Measurements from ENCODE around the gene ATG101. TPM values are rescaled to one million over a fixed set of nuclear protein-coding genes. Genes with fewer than 3 reads are reported as not detected.

The ATG101 gene
- total RNA-seq, 4 donors from 2014 or later = 39.5 to 76.1 (median 56.5) TPM

GRCh38 chr12:52049286-52049685 lies 20.5 kb upstream of the ATG101 start:
- TF ChIP-seq POLR2A (IDR thresholded peaks at IDR 0.05) (no peak), EP300 (IDR thresholded peaks at IDR 0.05) (no peak), POLR2AphosphoS5 (IDR thresholded peaks at IDR 0.05) (no peak), CTCF (IDR thresholded peaks at IDR 0.05) (no peak)
- Histone ChIP-seq H3K27ac (no peak overlapping the region), H3K9me3 (no peaks in the 10 kb centered on the region), H3K4me3 (no peak overlapping the region), H3K4me1 (peaks cover 64% of the 10 kb centered on the region), H3K36me3 (peaks cover 8% of the 10 kb centered on the region), H3K27me3 (no peaks in the 10 kb centered on the region)
- 76% methylated on average over 4 of the region's 4 CpGs for WGBS
- DNase-seq (ENCODE audit: low spot score in 2 of 2) = no peak

- H3K9me3 ChIP-seq = no peaks in the 10 kb centered on the region
- H3K4me3 ChIP-seq = no peak overlapping the region
- H3K27me3 ChIP-seq = no peaks in the 10 kb centered on the region
- TF ChIP-seq CTCF (IDR thresholded peaks at IDR 0.05) = no peak
- no peak for TF ChIP-seq EP300 (IDR thresholded peaks at IDR 0.05)
- TF ChIP-seq POLR2A (IDR thresholded peaks at IDR 0.05) = no peak
- no peak for TF ChIP-seq POLR2AphosphoS5 (IDR thresholded peaks at IDR 0.05)
- DNase-seq (ENCODE audit: low spot score in 2 of 2) = no peak
- WGBS = 85% methylated on average over 5 of the region's 5 CpGs
- H3K36me3 ChIP-seq = peaks cover 11% of the 10 kb centered on the region
- H3K27ac ChIP-seq = peak overlapping the region; percentile 95
- H3K4me1 ChIP-seq = peaks cover 60% of the 10 kb centered on the region
These were observed 20.1 kb upstream of the ATG101 start for GRCh38 chr12:52049688-52050087.

- WGBS = 24% methylated on average over 16 of the region's 16 CpGs
- Histone ChIP-seq H3K36me3 (peaks cover 17% of the 10 kb centered on the region), H3K4me3 (peak overlapping the region; percentile 74), H3K4me1 (peaks cover 56% of the 10 kb centered on the region), H3K9me3 (no peaks in the 10 kb centered on the region), H3K27me3 (no peaks in the 10 kb centered on the region), H3K27ac (peak overlapping the region; percentile 95)
- TF ChIP-seq CTCF (IDR thresholded peaks at IDR 0.05) = no peak
- no peak for TF ChIP-seq EP300 (IDR thresholded peaks at IDR 0.05)
- TF ChIP-seq POLR2A (IDR thresholded peaks at IDR 0.05) = no peak
- TF ChIP-seq POLR2AphosphoS5 (IDR thresholded peaks at IDR 0.05) = peak in 1 of 3 donors; percentile 54
- peak in 1 of 2 donors; percentile 88 for DNase-seq (ENCODE audit: low spot score in 2 of 2)
These were observed 19.5 kb upstream of the ATG101 start for GRCh38 chr12:52050116-52050757.

GRCh38 chr12:52050758-52051541 lies 18.8 kb upstream of the ATG101 start, which contains the start of gene NR4A1:
Gene NR4A1 (plus strand): TSS chr12:52051442. CDS start chr12:52054329, 2,887 bp downstream.
- H3K27ac ChIP-seq = peak within 1 kb of the TSS; percentile 95
- H3K27me3 ChIP-seq = no peaks in the 10 kb centered on the region
- DNase-seq (ENCODE audit: low spot score in 2 of 2) = peak; percentile 99
- H3K4me1 ChIP-seq = peaks cover 53% of the 10 kb centered on the region
- 0% methylated on average over 17 of the region's 77 CpGs for WGBS
- peak; percentile 91 to 93 (median 92) for TF ChIP-seq POLR2AphosphoS5 (IDR thresholded peaks at IDR 0.05)
- TF ChIP-seq CTCF (IDR thresholded peaks at IDR 0.05) = peak in 1 of 2 donors; percentile 12
- TF ChIP-seq EP300 (IDR thresholded peaks at IDR 0.05) = peak; percentile 95
- peak; percentile 92 to 99 for TF ChIP-seq POLR2A (IDR thresholded peaks at IDR 0.05)
- no peaks in the 10 kb centered on the region for H3K9me3 ChIP-seq
- H3K4me3 ChIP-seq = peak within 1 kb of the TSS; percentile 74
- H3K36me3 ChIP-seq = peaks cover 21% of the 10 kb centered on the region

All from suprapubic skin (tissue), 4 donors.